ENCODE measurements around the gene PCSK2.

DNA sequence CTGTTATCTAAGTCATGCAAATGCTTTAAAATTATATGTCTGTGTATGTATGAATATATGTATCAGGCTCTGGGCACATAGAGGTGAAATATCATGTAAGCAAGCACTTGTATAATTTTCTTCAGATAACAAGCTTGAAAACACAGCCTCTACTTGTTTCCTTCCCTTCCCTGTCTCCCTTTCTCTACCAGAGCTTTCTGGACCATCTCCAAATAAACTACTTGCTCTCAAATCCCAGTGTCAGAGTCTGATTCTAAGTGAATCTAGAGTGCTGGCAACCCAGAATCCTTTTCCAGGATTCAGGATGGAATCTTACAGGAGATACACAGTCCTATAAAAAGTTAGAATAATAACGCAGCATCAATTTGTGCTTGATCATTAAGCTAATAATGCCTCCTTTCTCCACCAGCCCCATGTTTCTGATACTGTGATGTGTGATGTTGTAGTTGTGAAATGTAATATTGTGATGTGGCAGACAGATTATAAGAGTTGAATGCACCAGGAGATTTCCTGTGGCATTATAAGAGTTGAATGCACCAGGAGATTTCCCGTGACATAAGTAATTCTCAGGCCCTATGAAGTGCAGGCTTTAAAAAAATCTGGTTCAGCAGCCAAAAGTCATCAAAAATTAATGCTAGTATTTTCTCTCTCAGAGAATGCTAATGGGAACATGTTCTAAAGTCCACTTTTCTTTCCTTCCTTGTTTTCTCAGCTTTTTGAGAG lies 89.6 kb downstream of the PCSK2 start:
- TF ChIP-seq, protein P1, sequence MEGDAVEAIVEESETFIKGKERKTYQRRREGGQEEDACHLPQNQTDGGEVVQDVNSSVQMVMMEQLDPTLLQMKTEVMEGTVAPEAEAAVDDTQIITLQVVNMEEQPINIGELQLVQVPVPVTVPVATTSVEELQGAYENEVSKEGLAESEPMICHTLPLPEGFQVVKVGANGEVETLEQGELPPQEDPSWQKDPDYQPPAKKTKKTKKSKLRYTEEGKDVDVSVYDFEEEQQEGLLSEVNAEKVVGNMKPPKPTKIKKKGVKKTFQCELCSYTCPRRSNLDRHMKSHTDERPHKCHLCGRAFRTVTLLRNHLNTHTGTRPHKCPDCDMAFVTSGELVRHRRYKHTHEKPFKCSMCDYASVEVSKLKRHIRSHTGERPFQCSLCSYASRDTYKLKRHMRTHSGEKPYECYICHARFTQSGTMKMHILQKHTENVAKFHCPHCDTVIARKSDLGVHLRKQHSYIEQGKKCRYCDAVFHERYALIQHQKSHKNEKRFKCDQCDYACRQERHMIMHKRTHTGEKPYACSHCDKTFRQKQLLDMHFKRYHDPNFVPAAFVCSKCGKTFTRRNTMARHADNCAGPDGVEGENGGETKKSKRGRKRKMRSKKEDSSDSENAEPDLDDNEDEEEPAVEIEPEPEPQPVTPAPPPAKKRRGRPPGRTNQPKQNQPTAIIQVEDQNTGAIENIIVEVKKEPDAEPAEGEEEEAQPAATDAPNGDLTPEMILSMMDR (IDR thresholded peaks at IDR 0.05): no peak
- TF ChIP-seq POLR2A (IDR thresholded peaks at IDR 0.05): no peak

Data from lower leg skin (tissue), 3 donors.